GM21423 (cell line): ENCODE measurements around the gene CAPZA1.
A peak's percentile ranks its signal among the peaks of the same experiment; 100 is the strongest.

ENCODE experiments used
- ATAC-seq: cut with Tn5 transposase; IDR thresholded peaks from one replicate; pipeline ENCODE4 v1.9.1; 2021; ENCODE audit warnings: mild to moderate bottlenecking, moderate library complexity; ENCODE audit not compliant: unreplicated experiment

The CAPZA1 gene

DNA sequence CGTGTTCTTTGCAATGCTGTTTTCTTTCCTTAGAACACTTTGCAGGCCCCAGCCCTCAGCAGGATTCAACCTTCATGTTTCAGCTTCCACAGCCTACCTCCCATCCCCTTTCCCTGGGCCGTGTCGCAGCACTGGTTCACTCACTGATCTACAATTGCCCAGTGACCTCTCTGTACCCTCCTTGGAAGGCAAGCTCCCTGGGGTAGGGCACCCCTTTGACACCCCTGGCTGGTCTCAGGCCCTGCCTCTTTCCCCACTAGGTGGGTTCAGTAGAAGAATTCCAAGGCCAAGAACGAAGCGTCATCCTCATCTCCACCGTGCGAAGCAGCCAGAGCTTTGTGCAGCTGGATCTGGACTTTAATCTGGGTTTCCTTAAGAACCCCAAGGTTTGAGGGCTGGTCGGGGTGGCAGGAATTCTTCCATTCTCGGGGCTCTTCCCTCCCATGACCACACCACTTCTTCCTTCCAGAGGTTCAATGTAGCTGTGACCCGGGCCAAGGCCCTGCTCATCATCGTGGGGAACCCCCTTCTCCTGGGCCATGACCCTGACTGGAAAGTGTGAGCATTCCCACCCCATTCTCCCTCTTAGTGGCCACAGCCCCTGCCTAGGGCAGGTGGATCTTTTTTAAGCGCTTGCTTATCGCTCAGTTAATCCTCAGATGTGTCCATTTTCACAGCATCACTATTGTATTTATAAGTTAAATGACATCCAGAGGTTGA is 80.0 kb downstream of the CAPZA1 start:
- no peak for ATAC-seq

DNA sequence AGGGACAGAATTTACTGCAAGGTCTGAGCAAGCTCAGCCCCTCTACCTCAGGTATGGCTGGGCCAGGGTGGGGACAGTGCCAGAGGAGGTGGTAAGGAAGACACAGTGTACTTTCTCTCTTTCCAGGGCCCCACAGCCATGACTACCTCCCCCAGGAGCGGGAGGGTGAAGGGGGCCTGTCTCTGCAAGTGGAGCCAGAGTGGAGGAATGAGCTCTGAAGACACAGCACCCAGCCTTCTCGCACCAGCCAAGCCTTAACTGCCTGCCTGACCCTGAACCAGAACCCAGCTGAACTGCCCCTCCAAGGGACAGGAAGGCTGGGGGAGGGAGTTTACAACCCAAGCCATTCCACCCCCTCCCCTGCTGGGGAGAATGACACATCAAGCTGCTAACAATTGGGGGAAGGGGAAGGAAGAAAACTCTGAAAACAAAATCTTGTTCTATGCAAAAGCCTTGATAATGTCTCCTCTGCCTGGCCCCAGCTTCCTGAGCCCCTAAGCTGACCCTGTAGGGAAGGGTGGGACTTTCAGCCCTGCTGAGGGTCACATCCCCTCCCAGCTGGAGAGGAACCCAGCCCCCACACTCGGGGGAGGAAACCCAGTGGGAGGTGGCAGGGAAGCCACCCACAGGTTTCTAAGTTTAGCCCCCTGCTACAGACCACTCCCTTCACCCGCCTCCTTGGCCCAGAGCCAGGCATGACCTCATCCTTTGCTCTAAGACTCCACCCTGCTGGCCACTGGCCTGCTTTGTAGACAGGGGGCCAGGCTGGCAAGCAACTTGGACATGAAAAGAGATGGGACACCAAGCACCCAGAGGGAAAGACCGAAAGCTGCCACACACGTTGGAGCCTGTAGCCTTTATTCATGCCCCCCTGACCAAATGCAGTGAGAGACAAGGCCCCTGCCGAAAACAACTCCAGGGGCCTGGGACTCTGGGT is 80.9 kb downstream of the CAPZA1 start:
- peak; percentile 44 for ATAC-seq

- ATAC-seq, result no peak
Observed at GRCh38 chr1:112701227-112702066, 81.8 kb downstream of the CAPZA1 start.

- ATAC-seq, result no peak
Observed at GRCh38 chr1:112702067-112702395, 82.4 kb downstream of the CAPZA1 start.

GRCh38 chr1:112702420-112703261 is 83.0 kb downstream of the CAPZA1 start:
- no peak for ATAC-seq

- no peak for ATAC-seq
Observed at GRCh38 chr1:112703706-112704105, 84.1 kb downstream of the CAPZA1 start.

DNA sequence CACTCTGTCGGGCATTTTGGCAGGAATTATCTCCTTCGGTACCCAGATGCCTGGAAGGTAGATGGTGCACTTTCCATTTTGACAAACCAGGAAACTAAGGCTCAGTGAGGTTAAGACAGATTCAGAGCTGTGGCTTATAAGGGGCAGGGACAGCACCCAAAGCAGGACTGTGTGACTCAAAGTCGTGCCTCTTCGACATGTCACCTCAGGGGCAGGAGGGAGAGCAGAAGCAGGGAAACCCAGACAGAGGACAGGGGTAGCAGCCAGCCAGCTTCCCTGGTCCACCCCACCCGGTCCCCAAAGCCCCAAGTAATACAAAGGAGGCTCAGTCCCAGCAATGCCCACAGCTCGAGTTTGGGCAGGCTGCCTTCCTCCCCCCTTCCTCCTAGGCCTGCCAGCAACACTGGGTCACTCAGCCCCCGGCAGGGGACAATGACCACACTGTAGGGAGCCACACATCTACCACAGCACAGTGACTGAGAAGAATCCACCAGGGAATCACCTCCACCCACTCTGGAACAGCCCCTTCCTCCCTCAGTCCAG is 84.8 kb downstream of the CAPZA1 start:
- ATAC-seq, result peak; percentile 1

- ATAC-seq, result peak; percentile 45
Observed at GRCh38 chr1:112704934-112705627, 85.4 kb downstream of the CAPZA1 start.

DNA sequence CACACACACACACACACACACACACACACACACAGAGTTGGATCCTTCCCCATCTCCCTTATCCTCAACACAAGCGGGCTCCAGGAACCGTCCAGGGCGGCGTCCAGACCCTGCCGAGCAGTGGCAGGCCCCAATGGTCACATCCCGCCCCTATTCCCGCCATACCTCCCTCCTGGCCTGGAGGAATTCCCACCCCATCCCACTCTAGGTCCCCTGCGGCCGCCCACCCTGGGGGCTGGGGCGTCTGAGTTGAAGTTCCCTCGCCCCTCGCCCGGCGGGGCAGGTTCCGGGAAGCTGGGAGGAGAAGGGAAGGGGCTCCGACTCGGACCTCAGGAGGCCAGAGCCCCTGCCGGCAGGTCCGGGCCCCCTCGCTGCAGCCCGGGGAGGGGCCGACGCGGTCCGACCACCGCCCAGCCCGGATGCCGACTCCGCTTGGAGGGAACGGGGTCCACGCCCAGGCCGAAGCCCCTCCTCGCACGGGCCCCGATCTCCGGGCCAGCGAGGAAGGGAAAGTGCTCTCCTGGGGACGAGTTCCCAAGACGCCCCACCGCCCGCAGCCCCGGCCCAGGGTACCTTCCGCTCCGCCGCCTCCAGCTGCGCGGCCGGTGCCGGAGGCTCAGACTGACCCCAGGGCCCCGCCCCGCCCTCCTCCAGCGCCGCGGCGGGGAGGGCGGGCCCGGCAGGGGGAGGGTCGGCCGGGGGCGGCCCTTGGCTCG is 87.0 kb downstream of the CAPZA1 start, which contains the start of gene RHOC:
Gene RHOC, minus strand, starts transcription at position 623 of the 716 bp plus-strand sequence. CDS start 3,328 bp downstream, outside the sequence.
- ATAC-seq, result peak; percentile 60

DNA sequence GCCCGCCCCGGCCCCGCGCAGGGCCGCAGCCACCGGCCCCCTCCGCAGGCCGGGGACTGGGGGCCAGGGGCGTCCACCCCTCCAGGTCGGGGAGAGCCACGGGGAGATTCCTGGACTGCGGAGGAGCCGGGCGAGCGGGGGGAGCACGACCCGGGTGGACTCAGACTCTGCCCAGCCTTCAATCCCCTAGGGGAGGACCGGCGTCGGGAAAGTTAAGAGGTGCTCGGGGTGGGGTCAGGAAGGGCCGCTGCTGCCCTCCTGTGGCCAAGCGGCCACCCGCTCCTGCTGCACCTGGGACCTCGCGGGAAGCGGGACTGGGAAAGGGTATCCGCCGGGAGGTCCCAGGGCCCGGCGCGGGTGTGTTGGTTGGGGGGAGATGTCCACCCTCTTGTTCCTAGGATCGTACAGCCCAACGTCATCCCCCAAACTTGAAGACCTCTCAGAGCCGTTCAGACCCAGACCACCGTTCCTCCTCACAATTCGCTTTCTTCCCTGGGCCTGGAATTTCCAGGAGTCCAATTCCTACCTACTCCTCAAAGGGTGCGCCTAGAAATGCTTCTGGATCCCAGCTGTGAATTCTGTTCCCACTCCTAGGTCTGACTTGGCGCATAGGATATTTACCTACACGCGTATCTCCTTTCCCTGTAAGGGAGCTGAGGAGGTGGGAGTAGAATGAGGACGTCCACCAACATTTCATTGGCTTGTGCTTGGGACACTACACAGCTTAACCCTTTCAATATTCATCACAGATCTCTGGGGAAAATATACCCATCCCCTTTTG is 87.8 kb downstream of the CAPZA1 start:
- ATAC-seq, result peak; percentile 48

- ATAC-seq, result no peak
Observed at GRCh38 chr1:112708002-112708448, 88.4 kb downstream of the CAPZA1 start.

DNA sequence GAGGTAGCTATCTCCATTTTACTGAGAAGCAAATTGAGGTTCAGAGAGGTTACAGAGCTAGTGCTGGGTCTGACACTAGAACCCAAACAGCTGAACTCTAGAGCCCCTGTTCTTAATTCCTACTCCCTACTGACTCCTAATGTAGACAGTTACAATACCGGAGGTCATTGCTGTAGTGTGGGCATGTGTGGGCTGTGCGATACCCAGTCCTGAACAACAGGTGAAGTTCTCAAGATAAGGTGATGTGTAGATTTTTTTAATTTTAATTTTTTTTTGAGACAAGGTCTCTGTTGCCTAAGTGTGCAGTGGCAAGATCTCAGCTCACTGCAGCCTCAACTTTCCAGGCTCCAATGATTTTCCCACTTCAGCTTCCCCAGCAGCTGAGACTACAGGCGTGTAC is 88.9 kb downstream of the CAPZA1 start:
- ATAC-seq, result no peak

- no peak for ATAC-seq
Observed at GRCh38 chr1:112710159-112710558, 90.5 kb downstream of the CAPZA1 start.

- ATAC-seq, result no peak
Observed at GRCh38 chr1:112710586-112710985, 91.0 kb downstream of the CAPZA1 start.

GRCh38 chr1:112711041-112711440 is 91.4 kb downstream of the CAPZA1 start:
- ATAC-seq, result no peak

- no peak for ATAC-seq
Observed at GRCh38 chr1:112711670-112712069, 92.0 kb downstream of the CAPZA1 start.

DNA sequence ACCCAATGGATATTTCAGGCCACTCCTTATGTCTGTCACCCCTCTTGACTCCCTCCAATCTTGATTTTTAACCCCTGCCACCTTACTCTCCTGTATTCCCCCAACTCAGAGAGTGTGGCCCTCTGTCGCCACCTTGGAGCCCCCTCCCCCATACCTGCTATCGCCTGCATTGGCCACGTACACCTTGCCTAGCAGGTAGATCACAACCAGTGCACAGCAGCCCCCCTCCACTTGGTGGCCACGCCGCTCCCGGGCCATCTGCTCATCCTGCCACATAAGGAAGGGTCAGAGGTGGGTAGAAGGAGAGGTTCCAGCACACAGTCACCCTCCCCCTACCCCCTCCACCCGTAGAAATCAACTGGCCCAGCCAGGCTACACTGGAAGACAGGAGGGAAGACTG is 92.6 kb downstream of the CAPZA1 start:
- no peak for ATAC-seq

DNA sequence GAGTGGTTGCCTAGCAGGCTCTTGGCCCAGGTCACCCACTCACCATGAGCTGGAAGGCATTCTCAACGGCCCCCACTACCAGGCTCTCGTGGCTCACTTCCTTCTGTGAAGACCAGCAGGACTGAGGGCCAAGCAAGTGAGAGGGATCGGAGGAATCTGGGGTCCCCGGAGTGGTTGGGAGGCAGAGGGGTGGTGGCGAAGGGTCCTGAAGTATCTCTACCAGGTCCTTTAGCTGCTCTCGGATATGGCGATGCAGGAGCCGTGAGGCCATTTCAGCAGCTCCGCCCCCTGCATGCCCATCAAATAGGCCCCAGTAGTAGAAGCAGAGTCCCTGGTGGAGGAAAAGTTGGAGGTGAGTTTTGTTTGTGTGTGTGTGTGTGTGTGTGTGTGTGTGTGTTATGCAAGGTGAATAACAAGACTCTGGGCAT is 93.1 kb downstream of the CAPZA1 start:
- ATAC-seq, result no peak
